HG02610 (cell line): ENCODE measurements around the gene ALDH4A1.

Experiments
- ATAC-seq: cut with Tn5 transposase; IDR thresholded peaks from one replicate; pipeline ENCODE4 v1.9.1; 2021; ENCODE audit warnings: mild to moderate bottlenecking, moderate library complexity; ENCODE audit not compliant: unreplicated experiment

Gene ALDH4A1, protein sequence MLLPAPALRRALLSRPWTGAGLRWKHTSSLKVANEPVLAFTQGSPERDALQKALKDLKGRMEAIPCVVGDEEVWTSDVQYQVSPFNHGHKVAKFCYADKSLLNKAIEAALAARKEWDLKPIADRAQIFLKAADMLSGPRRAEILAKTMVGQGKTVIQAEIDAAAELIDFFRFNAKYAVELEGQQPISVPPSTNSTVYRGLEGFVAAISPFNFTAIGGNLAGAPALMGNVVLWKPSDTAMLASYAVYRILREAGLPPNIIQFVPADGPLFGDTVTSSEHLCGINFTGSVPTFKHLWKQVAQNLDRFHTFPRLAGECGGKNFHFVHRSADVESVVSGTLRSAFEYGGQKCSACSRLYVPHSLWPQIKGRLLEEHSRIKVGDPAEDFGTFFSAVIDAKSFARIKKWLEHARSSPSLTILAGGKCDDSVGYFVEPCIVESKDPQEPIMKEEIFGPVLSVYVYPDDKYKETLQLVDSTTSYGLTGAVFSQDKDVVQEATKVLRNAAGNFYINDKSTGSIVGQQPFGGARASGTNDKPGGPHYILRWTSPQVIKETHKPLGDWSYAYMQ

DNA sequence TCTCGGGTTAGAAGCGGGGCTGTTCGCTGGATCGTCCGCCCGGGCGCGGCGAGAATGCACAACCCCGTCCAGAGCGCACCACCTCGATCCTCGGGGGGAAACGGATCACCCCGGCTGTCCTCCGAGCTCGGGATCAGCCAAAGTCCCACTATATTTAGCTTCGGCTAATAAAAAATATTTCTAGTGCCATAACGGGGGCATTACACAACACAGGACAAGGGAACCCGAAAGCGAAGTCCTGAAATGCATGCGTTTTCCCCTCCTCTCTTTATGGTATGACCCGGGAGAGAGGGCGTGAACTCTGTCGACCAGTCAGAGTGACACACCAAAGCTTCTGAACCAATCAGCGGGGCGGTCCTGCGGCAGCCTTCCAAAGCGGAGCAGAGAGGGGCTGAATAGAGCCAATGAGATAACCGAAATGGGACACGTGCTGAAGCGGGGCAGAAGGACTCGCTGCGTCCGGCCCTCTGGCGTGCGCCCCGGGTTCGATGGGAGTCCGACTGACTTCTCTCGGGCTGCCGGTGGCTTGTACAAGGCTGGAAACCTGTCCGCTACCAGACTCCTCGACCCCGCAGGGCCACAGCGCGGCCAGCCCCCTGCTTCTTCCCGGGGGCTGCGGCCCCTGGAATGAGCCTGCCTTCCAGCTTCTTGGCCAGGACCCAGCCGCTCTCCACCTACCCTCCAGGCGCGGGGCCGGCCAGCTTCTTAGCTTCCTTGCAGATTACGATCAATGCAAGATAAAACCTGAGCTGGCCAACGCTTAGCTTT is at the start of gene ALDH4A1:
Gene ALDH4A1, minus strand, starts transcription at position 33 of the 768 bp plus-strand sequence. Its CDS starts 32 bp downstream, at position 1.
- ATAC-seq: peak; percentile 97

DNA sequence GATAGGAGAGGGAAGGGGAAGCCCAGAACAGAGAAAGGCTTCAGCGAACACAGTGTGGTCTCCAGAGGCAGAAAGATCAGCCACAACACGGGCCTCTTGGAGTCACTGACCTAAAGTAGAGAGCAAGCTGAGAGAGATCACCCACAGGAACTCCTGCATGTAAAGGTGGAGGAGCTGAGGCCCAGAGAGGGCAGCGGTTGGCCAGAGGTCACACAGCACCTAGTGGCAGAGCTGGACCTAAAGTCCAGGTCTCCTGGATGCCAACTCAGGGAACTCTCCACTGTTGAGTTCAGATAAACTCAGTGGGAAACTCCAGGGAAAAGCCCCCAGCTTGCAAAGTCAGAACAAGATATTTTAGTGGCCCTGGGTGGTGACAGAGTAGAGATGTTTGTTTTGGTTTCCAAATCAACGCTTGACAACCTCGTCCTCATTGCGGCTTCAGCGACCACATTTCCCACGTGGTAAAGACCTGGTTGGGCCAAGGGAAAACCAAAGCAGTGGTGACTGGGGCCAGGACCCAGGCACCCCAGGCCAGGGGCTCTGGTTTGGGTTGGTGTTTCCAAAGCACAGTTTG is 49.5 kb upstream of the ALDH4A1 start:
- peak; percentile 48 for ATAC-seq

DNA sequence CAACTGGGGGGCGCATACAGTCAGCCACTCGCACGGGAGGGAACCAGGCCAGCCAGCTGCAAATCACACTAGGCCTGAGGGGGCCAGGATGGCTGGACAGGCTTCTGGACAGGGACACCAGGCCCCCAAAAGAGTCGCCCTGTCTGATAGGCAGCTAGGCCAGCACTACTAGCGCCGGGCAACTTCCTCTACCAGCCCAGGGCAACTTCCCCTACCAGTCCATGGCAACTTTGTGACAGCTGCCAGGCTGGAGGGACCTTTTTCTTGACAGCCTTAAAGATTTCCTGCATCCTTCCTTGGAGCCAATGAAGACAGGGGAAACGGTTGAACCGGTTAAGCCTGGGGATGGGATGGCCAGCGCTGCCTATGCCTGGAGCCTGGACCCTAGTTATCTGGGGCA is 49.1 kb upstream of the ALDH4A1 start:
- ATAC-seq: no peak

DNA sequence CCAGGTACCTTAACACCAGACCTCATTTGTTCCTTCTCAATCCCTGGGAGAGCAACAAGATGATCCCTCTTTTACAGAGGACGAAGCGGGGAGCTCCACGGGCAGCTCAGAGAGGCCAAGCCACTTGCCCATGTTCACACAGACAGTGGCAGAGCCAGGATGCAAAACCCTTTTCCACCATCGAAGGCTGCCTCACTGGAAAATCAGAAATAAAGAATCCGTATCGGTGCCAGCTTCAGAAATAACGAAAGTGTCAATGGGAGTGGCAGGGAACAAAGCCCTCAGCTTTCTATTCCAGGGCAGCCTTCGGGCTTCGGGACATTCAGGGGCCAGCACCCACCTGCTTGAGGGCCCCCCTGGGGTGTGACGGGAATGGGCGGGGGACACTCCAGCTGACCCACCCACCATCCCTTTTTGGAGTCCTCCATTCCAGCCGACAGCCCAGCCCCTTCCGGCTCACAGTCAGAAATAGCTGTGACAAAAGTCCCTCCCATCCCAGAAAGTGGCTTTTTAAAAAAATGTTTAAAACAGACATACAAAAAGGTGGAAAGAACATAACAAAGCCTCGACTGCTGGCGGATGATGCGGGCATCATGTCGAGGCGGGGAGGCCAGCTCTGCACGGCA is 48.2 kb upstream of the ALDH4A1 start:
- ATAC-seq: no peak

DNA sequence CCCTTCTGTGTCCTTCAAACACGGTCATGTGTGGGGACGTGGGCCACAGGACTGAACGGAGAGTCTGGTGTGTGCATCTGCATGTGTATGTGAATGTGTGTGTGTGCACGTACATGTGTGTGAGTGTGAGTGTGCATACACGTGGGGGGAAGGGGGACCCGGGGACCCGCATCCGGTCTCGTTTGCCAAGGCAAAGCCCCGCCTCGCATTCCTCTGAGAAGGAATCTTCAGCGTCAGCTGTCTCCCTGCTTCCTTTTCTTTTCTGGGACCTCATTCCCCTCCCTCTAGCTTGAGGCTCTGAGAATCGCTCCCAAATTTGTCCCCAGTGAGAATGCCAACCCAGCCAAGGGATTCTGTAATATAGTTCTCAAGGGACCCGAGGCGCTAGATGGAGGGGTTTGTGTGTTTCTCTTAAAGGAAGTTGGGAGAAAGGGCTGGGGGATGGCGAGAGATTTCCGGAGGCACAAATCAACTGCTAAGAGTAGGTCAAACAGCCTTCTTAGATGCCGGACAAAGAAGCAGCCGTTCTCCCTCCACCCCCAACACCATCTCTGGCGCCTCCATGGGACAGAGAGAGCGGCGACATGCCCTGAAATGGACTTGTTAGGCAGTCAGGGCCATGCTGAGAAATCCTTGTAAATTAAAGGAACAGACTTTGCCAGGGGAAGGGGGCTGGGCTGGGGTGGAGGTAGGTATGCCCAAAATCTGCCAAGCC is 47.5 kb upstream of the ALDH4A1 start:
- no peak for ATAC-seq

DNA sequence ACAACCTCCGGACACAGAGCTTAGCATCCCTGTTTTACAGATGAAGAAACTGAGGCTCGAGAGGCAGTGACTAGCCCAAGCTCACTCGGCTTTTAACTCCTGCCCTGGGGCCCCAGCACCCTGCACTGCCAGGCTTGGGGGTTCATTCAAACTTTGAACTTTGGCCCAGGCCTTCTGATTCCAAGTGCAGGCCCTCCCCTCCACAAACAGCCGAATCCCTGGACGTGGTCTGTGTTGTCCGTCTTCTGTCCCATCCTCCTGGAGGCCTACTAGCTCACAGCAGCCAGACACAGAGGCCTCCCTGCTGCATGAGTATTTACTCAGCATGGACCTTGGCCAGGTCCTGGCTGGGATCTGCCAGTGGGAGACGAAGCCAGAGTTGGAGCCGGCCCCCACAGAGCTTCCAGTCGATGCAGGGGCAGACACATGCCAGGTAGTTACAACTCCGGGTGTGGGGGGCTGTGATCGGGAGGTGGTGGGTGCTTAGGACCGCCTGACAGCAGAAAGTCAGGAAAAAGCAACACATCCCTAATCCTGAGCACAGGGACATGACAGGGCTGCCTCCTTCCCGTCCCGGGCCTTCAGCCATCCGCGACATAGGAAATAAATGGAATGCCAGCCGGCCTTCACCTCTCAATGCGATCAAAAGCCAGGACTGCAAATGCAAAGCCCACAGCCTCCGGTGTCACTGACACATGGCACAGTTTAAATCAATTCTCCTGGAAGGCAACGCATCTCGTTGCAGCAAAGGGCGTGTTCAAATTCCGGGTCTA is 46.7 kb upstream of the ALDH4A1 start:
- ATAC-seq: no peak

DNA sequence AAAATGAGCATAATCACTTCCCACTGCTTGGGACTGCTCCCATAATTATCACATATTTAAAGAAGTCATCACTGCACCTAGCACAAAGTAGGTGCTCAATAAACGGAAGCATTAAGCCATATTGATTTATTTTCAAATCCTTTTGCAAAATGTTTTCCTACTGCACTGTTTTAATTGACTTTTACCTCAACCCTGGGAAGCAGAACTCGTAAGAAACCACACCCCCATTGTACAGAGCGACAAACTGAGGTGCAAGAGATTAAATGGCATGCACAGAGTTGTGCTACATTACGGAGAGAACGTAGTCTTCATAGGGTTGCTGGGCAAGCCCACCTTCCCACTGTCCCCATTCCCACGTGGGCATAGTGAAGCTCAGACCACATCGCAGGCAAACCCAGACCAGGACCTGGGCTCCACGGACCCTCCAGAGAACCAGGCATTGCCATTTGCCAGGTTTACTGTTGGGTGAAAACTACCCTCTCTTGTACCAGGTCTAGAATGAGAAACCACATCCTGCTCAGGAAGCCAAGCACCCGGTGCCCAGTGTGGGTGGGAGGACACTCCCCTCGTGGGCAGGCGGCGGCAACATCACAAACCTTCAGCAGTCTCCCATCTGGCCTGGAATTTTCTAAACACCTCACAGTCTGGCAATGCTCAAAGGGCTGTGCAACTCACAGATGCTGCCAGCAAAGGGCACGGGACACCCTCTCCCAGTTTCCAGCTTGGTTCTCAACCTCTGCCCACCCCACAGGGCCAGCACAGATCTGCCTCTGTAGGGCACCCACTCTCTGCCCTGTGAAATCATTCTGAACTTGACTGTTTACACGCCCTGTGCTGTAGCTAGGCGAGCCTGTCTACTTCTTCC is 45.9 kb upstream of the ALDH4A1 start:
- no peak for ATAC-seq

DNA sequence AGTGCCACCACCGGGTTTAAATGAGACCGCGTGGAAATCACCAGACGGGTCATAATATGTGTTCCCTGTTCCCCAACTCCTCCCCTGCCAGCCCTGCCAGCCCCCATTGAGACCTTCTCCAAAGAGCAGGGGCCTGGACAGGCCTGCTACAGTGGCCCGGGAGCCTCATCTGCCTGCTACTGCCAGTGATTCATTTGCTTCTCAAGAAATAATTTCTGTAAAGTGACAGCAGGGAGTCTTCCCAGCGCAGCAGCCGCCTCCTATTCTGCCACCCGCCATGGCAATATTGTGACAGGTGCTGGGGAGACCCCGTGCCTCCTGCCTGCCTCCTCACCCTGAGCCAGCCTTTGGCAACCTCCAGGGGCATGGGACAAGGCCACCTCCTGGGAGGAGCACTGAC is 45.2 kb upstream of the ALDH4A1 start:
- no peak for ATAC-seq

DNA sequence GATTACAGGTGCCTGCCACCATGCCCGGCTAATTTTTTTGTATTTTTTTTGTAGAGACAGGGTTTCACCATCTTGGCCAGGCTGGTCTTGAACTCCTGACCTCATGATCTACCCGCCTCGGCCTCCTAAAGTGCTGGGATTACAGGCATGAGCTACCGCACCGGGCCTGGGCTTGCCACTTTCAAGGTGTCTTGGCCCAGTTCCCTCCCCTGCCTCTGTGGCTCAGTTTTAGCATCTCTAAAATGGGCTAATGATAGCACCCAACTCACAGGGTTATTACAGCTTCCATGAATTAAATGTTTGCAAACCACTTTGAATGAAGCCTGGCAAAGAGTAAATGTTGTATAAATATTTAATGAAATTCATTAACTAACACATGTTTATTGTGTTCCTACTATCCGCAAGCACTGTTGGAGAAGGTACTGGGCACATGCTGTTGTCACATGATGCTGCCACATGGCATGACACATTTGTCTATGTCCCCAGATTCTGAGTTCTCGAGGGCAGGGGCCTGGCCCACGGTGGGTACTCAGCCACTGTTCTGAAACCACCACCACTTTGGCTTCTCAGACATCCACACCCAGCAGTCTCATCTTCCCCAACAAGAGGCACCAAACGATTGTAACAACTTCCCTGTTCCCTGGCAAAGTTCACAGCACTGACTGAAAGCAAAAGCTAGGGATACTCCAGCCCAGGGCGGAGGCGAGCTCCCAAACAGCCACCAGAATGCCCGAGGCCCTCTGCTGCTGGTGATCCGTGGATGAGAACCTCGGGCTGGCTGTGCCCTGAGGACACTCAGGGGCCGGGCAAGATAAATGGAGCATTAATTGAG is 44.4 kb upstream of the ALDH4A1 start:
- ATAC-seq: no peak

DNA sequence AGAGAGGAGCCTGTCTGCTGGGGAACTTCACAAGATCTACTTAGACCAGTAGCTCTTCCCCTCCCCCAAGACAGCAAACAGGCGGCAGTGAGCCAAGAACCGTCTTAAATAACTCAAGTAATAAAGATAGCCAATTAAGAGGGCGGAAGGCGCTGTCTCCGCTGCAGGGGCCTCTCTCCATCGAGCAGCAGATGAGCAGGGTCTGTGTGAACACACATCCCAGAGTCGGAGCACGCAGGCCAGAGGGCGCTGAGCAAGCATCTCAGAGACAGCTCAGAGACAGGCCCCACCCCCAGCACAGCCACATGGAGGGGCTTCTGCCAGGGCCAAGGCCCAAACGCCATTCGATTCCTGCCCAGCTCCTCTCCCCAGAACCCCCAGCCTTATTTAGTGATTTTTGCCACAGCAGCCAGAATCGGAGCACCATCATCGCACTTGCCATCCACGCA is 43.1 kb upstream of the ALDH4A1 start:
- no peak for ATAC-seq

DNA sequence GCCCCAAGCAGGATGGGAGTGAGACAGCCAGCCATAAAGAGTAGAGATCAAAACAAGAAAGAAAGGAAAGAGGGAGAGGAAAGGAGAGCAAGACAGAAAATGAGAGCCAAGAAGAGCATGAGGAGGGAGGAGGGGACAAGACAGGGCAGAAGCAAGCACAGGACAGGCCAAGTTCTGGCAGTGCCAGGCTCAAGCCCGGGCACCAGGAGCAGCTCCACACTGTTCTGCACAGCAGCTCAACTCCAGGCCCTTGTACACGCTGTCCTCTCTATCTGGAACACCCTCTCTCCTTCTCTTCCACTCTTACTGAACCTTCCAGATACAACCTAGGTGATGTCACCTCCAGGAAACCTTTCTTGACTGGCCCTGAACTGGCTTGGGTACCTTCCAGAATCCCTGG is 42.5 kb upstream of the ALDH4A1 start:
- no peak for ATAC-seq

DNA sequence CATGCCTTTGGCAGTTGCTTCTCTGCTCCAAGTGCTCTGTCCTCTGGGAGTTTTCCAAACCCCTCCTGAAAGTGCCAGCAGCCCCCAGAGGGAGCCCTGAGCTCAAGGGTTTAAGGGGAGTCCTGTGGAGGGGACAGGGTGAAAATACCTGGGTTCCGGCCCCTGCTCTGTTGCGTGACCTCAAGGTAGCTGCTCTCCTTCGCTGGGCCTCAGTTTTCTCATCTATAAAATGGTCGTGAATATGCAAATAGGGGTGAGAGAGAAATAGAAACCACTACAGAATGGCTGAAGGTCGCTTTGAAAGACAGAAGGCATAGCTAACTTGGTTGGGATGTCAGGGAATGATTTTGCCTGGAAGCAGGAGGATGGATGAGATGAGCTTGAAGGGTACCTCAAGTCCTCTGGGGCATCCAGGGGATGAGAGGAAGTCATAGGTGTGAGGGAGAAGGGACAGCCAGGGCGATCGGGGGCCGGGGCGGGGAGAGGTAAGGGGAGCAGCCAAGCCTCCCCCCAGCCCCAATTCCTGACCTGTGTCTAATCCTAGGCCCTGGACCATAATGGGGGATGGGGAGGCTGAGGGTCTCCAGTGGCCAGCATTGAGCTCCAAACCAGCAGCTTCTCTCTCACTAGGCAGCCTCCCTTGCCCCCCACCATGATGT is 41.7 kb upstream of the ALDH4A1 start:
- ATAC-seq: no peak

DNA sequence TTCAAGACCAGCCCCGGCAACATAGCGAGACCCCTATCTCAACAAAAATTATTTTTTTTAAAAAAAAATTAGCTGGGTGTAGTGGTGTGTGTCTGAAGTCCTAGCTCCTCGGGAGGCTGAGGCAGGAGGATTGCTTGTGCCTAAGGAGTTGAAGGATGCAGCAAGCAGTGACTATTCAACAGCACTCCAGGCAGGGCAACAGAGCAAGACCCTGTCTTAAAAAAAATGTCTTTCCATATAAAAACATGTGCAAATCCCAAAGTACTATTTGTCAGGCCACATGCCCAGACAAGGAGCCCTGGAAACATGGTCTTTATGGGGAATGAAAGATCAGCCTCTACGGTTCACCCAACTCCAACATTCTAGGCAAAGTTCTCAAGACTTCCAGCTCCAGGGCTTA is 40.8 kb upstream of the ALDH4A1 start:
- ATAC-seq: no peak

DNA sequence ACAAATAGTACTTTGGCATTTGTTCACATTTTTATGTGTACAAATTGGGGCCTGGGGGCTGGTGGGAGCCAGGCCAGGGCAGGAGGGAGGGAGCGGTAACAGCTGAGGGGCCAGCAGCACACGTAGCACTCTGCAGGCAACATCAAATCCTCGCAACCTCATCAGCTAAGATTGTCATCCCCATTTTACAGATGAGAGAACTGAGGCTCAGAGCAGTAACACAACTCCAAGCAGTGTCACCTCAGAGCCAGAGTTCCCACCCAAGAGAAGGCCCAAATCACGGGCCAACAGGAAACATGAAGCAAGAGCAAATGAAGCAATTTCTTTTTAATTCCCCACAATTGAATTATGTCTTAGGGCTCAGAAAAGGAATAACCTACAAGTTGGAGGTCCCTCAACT is 40.0 kb upstream of the ALDH4A1 start:
- ATAC-seq: no peak

DNA sequence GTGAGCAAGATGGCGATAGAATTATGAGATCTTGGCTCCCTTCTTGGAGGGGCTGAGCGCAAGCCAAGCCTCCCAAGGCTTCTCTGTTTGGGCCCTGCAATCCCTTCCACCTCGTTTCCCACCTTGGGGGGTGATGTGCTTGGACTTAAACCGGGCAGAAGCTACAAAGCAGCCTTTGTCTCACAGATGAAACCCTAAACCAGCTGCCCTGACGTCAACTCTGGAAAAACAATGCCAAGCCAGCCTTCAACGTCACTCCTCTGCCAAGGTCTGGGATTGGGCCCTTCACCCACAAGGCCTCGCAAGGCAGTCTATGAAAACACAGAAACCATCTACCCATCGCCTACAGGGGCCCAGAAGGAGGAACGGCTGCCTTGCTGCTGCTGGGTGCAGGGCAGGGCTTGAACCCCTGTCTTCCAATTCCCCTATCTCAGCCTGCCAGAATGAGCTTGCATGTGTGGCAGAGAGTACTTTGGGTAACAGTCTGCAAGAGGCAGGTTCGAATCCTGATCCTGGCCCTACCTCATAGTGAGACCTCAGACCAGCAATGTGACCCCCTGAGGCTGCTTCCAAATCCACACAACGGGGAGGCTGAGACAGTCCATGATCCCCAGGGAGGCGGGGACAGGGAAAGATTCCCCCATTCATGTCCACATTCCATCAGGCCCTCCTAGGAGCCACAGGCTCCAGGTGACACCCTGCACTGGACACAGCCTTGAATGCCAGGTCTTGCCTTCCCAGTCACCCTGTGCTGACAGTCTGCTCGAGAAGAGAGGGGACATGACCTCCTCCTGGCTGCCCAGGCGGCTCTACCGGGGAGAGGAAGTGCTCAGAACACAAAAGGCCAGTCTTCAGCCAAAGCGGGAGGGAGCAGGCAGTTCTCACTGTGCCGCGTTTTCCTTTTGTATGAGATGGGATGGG is 39.1 kb upstream of the ALDH4A1 start:
- ATAC-seq: no peak

DNA sequence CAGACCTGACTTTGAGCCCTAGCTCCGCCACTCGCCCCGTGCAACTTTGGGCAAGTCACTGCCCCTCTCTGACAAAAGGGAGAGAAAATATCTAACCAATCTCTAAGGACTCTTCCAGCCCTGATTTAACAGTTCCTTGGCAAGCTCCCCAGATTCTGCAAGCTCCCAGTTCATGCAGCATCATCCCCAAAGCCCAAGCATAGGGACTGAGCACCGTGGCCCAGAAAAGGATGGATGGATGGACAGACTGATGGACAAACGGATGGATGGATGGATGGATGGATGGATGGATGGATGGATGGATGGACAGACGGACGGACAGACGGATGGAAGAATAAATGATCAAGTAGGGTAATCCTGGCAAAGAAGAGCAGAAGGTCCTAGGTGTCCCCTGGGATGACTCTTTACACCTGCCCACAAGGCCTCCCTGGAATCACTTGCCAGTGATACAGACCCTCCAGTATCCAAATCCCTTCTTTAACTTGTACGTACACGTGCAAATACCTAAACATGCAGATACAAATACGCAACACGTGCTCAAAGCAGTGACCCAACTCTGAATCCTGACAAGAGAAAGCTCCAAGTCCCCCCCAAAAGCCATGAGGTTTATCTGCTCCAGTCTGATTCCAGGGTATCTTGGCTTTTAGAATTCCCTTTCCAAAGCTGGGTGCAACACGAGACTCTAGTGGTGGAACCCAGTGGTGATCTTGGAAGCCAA is 38.1 kb upstream of the ALDH4A1 start:
- ATAC-seq: no peak
